ENCODE results near the gene ATP8A2. TPM values are rescaled to one million over a fixed set of nuclear protein-coding genes. Genes with fewer than 3 reads are reported as not detected.
A peak's percentile ranks its signal among the peaks of the same experiment; 100 is the strongest.

The ATP8A2 gene
- total and polyA plus RNA-seq, 4 donors = 0.31 to 2.7 (median 1.1) TPM

DNA sequence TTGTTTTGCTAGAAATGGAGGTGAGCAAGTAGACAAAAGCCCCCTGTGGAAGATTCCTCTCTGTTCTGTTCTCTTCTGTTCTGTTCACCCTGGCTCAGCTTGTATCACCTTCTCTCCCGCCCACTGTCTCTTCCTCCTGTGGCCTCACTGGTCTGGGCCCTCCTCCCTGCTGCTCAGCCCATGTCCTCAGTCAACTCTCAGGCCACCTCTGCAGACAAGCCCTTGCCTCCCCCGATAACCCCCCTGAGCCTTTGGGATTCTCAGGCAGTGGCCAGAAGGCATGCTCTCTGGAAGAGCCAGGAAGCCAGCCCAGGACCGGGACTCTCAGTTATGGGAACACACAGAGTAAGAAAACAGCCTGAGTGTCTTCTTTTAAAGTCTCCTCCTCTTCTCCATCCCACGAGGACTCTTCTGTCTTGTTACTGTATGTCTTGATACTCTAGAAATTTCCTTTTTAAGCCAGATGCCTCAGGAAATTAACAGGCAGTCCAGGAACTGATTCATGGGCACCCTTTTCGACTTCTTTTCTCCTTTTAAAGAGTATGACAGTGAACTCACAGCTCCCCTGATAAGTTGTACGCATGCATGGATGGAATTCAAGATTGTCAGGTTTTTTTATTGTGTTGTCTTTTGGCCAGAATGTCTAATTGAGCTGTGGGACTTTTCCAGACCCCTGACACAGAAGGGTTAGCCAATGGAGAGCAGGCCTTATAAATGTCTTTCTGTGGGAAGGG lies 646.3 kb downstream of the ATP8A2 start:
- DNase-seq (peak in 2 of 3 donors; percentile 55 to 57), ATAC-seq (ENCODE audit: insufficient read depth, low FRiP score) (no peak)
- H3K36me3 ChIP-seq (ENCODE audit: control insufficient read depth in 4 of 4, insufficient read depth in 4 of 4, low read length in 4 of 4) = peaks cover 0 to 9% (median 4%) of the 10 kb centered on the region in 4 donors
- H3K4me1 ChIP-seq (ENCODE audit: control insufficient read depth in 5 of 5, insufficient read depth in 5 of 5, low read length in 5 of 5) = peaks cover 0 to 72% (median 40%) of the 10 kb centered on the region in 5 donors
- H3K9ac ChIP-seq (ENCODE audit: insufficient read depth in 1 of 2, low read length in 2 of 2) = no peak overlapping the region
- no peak overlapping the region for H3K4me3 ChIP-seq
- no peaks in the 10 kb centered on the region for H3K9me3 ChIP-seq (ENCODE audit: control insufficient read depth in 4 of 4, insufficient read depth in 3 of 4, low read length in 3 of 4)
- TF ChIP-seq CTCF (IDR thresholded peaks at IDR 0.05; ENCODE audit: control extremely low read depth, extremely low read depth) = no peak
- H3K27ac ChIP-seq (ENCODE audit: low read depth in 1 of 2, low read length in 1 of 2) = peak overlapping the region in 1 of 2 donors; percentile 5
- WGBS, 2 donors = 68 to 82% methylated on average over 6 of the region's 6 CpGs
- H3K27me3 ChIP-seq (ENCODE audit: control insufficient read depth in 3 of 3, insufficient read depth in 3 of 3, low read length in 2 of 3) = no peaks in the 10 kb centered on the region

- ATAC-seq (ENCODE audit: insufficient read depth, low FRiP score) (no peak), DNase-seq (no peak)
- H3K9me3 ChIP-seq (ENCODE audit: control insufficient read depth in 4 of 4, insufficient read depth in 3 of 4, low read length in 3 of 4) = no peaks in the 10 kb centered on the region
- H3K27me3 ChIP-seq (ENCODE audit: control insufficient read depth in 3 of 3, insufficient read depth in 3 of 3, low read length in 2 of 3) = no peaks in the 10 kb centered on the region
- H3K27ac ChIP-seq (ENCODE audit: low read depth in 1 of 2, low read length in 1 of 2) = no peak overlapping the region
- H3K9ac ChIP-seq (ENCODE audit: insufficient read depth in 1 of 2, low read length in 2 of 2) = no peak overlapping the region
- no peak for TF ChIP-seq CTCF (IDR thresholded peaks at IDR 0.05; ENCODE audit: control extremely low read depth, extremely low read depth)
- no peak overlapping the region for H3K4me3 ChIP-seq
- peaks cover 2 to 74% (median 44%) of the 10 kb centered on the region in 5 donors for H3K4me1 ChIP-seq (ENCODE audit: control insufficient read depth in 5 of 5, insufficient read depth in 5 of 5, low read length in 5 of 5)
- peaks cover 0 to 9% (median 4%) of the 10 kb centered on the region in 4 donors for H3K36me3 ChIP-seq (ENCODE audit: control insufficient read depth in 4 of 4, insufficient read depth in 4 of 4, low read length in 4 of 4)
- WGBS, 2 donors = 73 to 78% methylated on average over 7 of the region's 7 CpGs
These were observed 647.5 kb downstream of the ATP8A2 start for GRCh38 chr13:26019251-26019650.

- H3K9ac ChIP-seq (ENCODE audit: insufficient read depth in 1 of 2, low read length in 2 of 2) = no peak overlapping the region
- H3K36me3 ChIP-seq (ENCODE audit: control insufficient read depth in 4 of 4, insufficient read depth in 4 of 4, low read length in 4 of 4) = peaks cover 0 to 9% (median 4%) of the 10 kb centered on the region in 4 donors
- DNase-seq = peak in 2 of 3 donors; percentile 42 to 60
- no peak overlapping the region for H3K4me3 ChIP-seq
- no peaks in the 10 kb centered on the region for H3K27me3 ChIP-seq (ENCODE audit: control insufficient read depth in 3 of 3, insufficient read depth in 3 of 3, low read length in 2 of 3)
- no peaks in the 10 kb centered on the region for H3K9me3 ChIP-seq (ENCODE audit: control insufficient read depth in 4 of 4, insufficient read depth in 3 of 4, low read length in 3 of 4)
- 62 to 70% methylated on average over 22 of the region's 22 CpGs for WGBS, 2 donors
- H3K4me1 ChIP-seq (ENCODE audit: control insufficient read depth in 5 of 5, insufficient read depth in 5 of 5, low read length in 5 of 5) = peaks cover 6 to 70% (median 48%) of the 10 kb centered on the region in 5 donors
- ATAC-seq (ENCODE audit: insufficient read depth, low FRiP score) = no peak
- H3K27ac ChIP-seq (ENCODE audit: low read depth in 1 of 2, low read length in 1 of 2) = no peak overlapping the region
- TF ChIP-seq CTCF (IDR thresholded peaks at IDR 0.05; ENCODE audit: control extremely low read depth, extremely low read depth) = no peak
These were observed 648.4 kb downstream of the ATP8A2 start for GRCh38 chr13:26019881-26020870.
